HepG2 (cell line): ENCODE data around the gene PLPPR2. TPM values are rescaled to one million over a fixed set of nuclear protein-coding genes. Genes with fewer than 3 reads are reported as not detected.

ENCODE experiments used
- ATAC-seq: fragments of 200-7000 bp; cut with Tn5 transposase; 3 replicates; pipeline ENCODE4 v1.9.1; 2020; ENCODE audit warnings: mild to moderate bottlenecking, moderate library complexity
- BruUV-seq: library from RNA; stranded (reverse); fragments of 400-500 nt; replicated peaks from 2 replicates; lab custom pipeline; 2021; lab: Mats Ljungman, UMichigan
- CTCF ChIA-PET: fragments of 300-600 bp; formaldehyde crosslinking; extraction: SDS; loops from one replicate; lab custom pipeline; 2021; ENCODE audit warnings: low total read pairs, inconsistent platforms, low intra/inter-chr PET ratio; lab: Yijun Ruan, JAX
- POLR2A ChIA-PET: fragments of 350-600 bp; sonication (Branson Sonifier 250); formaldehyde crosslinking; loops from one replicate; lab custom pipeline; 2020; ENCODE audit warnings: antibody characterized with exemption, inconsistent platforms; lab: Yijun Ruan, JAX
- DNase-seq: peaks from one replicate; pipeline ENCODE4 v3.0.0-alpha.2; 2015; ENCODE audit warnings: low spot score
- FAIRE-seq: peaks from 3 replicates; lab custom pipeline; 2011; peaks lifted over from hg19 to GRCh38; lab: Jason Lieb, UNC
- H2AFZ ChIP-seq: one replicate; pipeline ENCODE4 v1.6.1; 2011; ENCODE audit warnings: low read length, inconsistent platforms
- H3K27ac ChIP-seq: fragments of 300-600 bp; 3 replicates; pipeline ENCODE4 v1.8.0; 2011; ENCODE audit warnings: mixed run types, mild to moderate bottlenecking, mixed read lengths, low read length, inconsistent platforms; ENCODE audit not compliant: insufficient read depth; ENCODE audit errors: extremely low read length
- H3K27me3 ChIP-seq, 2 experiments: fragments of 200-600 bp in 1 of 2; 2 replicates in 1 of 2; 3 replicates in 1 of 2; pipeline versions ENCODE4 v1.6.0 to v1.8.0; 2011; ENCODE audit warnings: low read length in 2 of 2, mild to moderate bottlenecking in 2 of 2, moderate library complexity in 2 of 2, inconsistent platforms in 1 of 2; ENCODE audit not compliant: insufficient read depth in 2 of 2, control insufficient read depth in 1 of 2
- H3K36me3 ChIP-seq, 2 experiments: fragments of 200-600 bp in 1 of 2; replicated peaks in 1 of 2; 2 replicates in 1 of 2; 3 replicates in 1 of 2; pipeline versions ENCODE4 v1.5.1 to v1.8.0; 2011; ENCODE audit warnings: low read length in 2 of 2, inconsistent platforms in 1 of 2; ENCODE audit not compliant: insufficient read depth in 2 of 2, control insufficient read depth in 1 of 2
- H3K4me1 ChIP-seq: 2 replicates; pipeline ENCODE4 v1.5.1; 2012; ENCODE audit warnings: low read length, inconsistent platforms; ENCODE audit not compliant: insufficient read depth
- H3K4me2 ChIP-seq: 2 replicates; pipeline ENCODE4 v1.6.0; 2011; ENCODE audit warnings: low read depth, low read length, inconsistent platforms
- H3K4me3 ChIP-seq, 3 experiments: fragments of 200-600 bp in 1 of 3; sonication (generic), shearing (Covaris generic) in 1 of 3; replicated peaks in 1 of 3; 2 replicates each; pipeline ENCODE4 v1.5.1; 2011 to 2016; ENCODE audit warnings: low read length in 3 of 3, inconsistent platforms in 2 of 3, low read depth in 2 of 3, mild to moderate bottlenecking in 2 of 3, control low read depth in 1 of 3, mixed read lengths in 1 of 3; ENCODE audit not compliant: insufficient read depth in 1 of 3
- H3K79me2 ChIP-seq: one replicate; pipeline ENCODE4 v1.6.1; 2011; ENCODE audit warnings: low read length, inconsistent platforms; ENCODE audit not compliant: insufficient read depth
- H3K9ac ChIP-seq: 2 replicates; pipeline ENCODE4 v1.6.0; 2011; ENCODE audit warnings: mild to moderate bottlenecking, low read depth, low read length, inconsistent platforms; ENCODE audit not compliant: insufficient read depth
- H3K9me3 ChIP-seq: 2 replicates; pipeline ENCODE4 v1.5.1; 2012; ENCODE audit warnings: mild to moderate bottlenecking, low read length
- H4K20me1 ChIP-seq: 2 replicates; pipeline ENCODE4 v1.6.0; 2011; ENCODE audit warnings: inconsistent platforms, mild to moderate bottlenecking, low read length, moderate library complexity; ENCODE audit not compliant: insufficient read depth
- ARNT2 ChIP-seq: sonication (generic); formaldehyde crosslinking; IDR thresholded peaks from 2 replicates; pipeline ENCODE4 v1.8.0; 2022; ENCODE audit warnings: mild to moderate bottlenecking, low read depth, missing genetic modification reagents, moderate library complexity
- ATF4 ChIP-seq, 2 experiments: fragments of 450-650 bp in 1 of 2; sonication (generic) in 1 of 2; formaldehyde crosslinking; IDR thresholded peaks; 2 replicates each; pipeline versions ENCODE4 v1.5.0 to v1.8.0; 2020 to 2022; ENCODE audit warnings: mild to moderate bottlenecking in 1 of 2, missing genetic modification reagents in 1 of 2
- CEBPG ChIP-seq: IDR thresholded peaks from 2 replicates; pipeline ENCODE4 v1.6.1; 2016
- DMAP1 ChIP-seq: IDR thresholded peaks from 2 replicates; pipeline ENCODE4 v1.6.1; 2016
- HOXA5 ChIP-seq: sonication (generic); formaldehyde crosslinking; IDR thresholded peaks from 2 replicates; pipeline ENCODE4 v1.4.0; 2020; ENCODE audit warnings: missing genetic modification reagents
- MED1 ChIP-seq: sonication (generic); formaldehyde crosslinking; IDR thresholded peaks from 2 replicates; pipeline ENCODE4 v1.4.0; 2020; ENCODE audit warnings: missing genetic modification reagents
- NFYC ChIP-seq: IDR thresholded peaks from 2 replicates; pipeline ENCODE4 v1.6.1; 2016; ENCODE audit warnings: missing genetic modification reagents, missing compliant biosample characterization
- PATZ1 ChIP-seq: sonication (generic); formaldehyde crosslinking; IDR thresholded peaks from 2 replicates; pipeline ENCODE4 v1.4.0; 2020; ENCODE audit warnings: missing genetic modification reagents
- RXRA ChIP-seq: sonication (generic); formaldehyde crosslinking; IDR thresholded peaks from 2 replicates; pipeline ENCODE4 v1.5.1; 2020; ENCODE audit warnings: missing genetic modification reagents
- SOX5 ChIP-seq: IDR thresholded peaks from 2 replicates; pipeline ENCODE4 v1.6.1; 2016; ENCODE audit warnings: borderline replicate concordance
- THAP7 ChIP-seq: sonication (generic); formaldehyde crosslinking; IDR thresholded peaks from 2 replicates; pipeline ENCODE4 v1.8.1; 2023; ENCODE audit warnings: mild to moderate bottlenecking, missing genetic modification reagents
- ZFP91 ChIP-seq: sonication (generic); formaldehyde crosslinking; IDR thresholded peaks from 2 replicates; pipeline ENCODE4 v1.9.0; 2022; ENCODE audit warnings: missing genetic modification reagents, mild to moderate bottlenecking, borderline replicate concordance
- ZNF124 ChIP-seq: sonication (generic); formaldehyde crosslinking; IDR thresholded peaks from 2 replicates; pipeline ENCODE4 v1.4.0; 2020; ENCODE audit warnings: missing genetic modification reagents
- ZNF276 ChIP-seq: sonication (generic); formaldehyde crosslinking; IDR thresholded peaks from 2 replicates; pipeline ENCODE4 v1.4.0; 2020; ENCODE audit warnings: mild to moderate bottlenecking, low read depth, missing genetic modification reagents
- ZSCAN5A ChIP-seq: sonication (generic); formaldehyde crosslinking; IDR thresholded peaks from 2 replicates; pipeline ENCODE4 v1.8.0; 2022; ENCODE audit warnings: mild to moderate bottlenecking, missing genetic modification reagents, borderline replicate concordance
- whole genome bisulfite sequencing: methylation state at CpG from one replicate; pipeline ENCODE4 v1.1.6; 2017; ENCODE audit warnings: low lambda C conversion rate; 5-methylcytosine and 5-hydroxymethylcytosine counted together
- in situ Hi-C: cut with HindIII; loops from 2 replicates; pipeline ENCODE4 v1.10.0; 2017; ENCODE audit warnings: low pct_unique_long_range_greater_than_20kb; ENCODE audit not compliant: extremely low pct_ligation_motif_present
- intact Hi-C: fragments of 100-400 bp; cut with micrococcal nuclease; formaldehyde crosslinking; loops from one replicate; pipeline ENCODE4 v1.10.0; 2022; ENCODE audit not compliant: unreplicated experiment
- polyA plus RNA-seq, 8 experiments: library from polyadenylated mRNA; depleted of rRNA in 3 of 8; stranded (reverse) in 7 of 8; unstranded in 1 of 8; fragments of >200 nt; fragmentation: Illumina TruSeq in 4 of 8; extraction: Trizol in 4 of 8; gene quantifications; 2 replicates each; pipeline versions ENCODE4 v1.2.1 to v1.2.3, GENCODE V29; 2011 to 2016; ENCODE audit warnings: low read depth in 4 of 8, missing spikeins in 1 of 8, mixed read lengths in 1 of 8; ENCODE audit not compliant: insufficient read depth in 1 of 8
- total RNA-seq, 5 experiments: library from RNA; depleted of rRNA; stranded (reverse); fragments of >200 nt; fragmentation: Illumina TruSeq; extraction: Trizol; gene quantifications; 2 replicates each; pipeline ENCODE4 v1.2.3, GENCODE V29; 2016; ENCODE audit warnings: low read depth in 1 of 5

The PLPPR2 gene
- total and polyA plus RNA-seq, 2 of the 13 experiments (the other 11 are each of a cell fraction or from before 2014, with no cell fraction given) = 1.5 to 2.1 TPM

- Histone ChIP-seq H3K79me2 (no peaks in the 10 kb centered on the region), H3K4me3 (peak overlapping the region; percentile 25 to 51 (median 47); a peak in 5 of 6 replicates), H3K9ac (no peak overlapping the region), H3K9me3 (no peaks in the 10 kb centered on the region), H3K27me3 (no peaks in the 10 kb centered on the region), H3K4me1 (peaks cover 35% of the 10 kb centered on the region), H3K27ac (peak overlapping the region; percentile 45), H3K4me2 (peak overlapping the region; percentile 68), H4K20me1 (no peaks in the 10 kb centered on the region), H3K36me3 (no peaks in the 10 kb centered on the region), H2AFZ (no peak overlapping the region)
- ATAC-seq = peak; percentile 94
- CTCF ChIA-PET = no interaction called here
- BruUV-seq = no TSS peak
- POLR2A ChIA-PET = interaction anchor here (1.0 to 2.3 kb wide), 4 partner anchors 8 to 51 kb away, joined by 4 to 10 read pairs (median 4); partner anchors contain the start of genes CCDC159, RAB3D, SWSAP1 and TMEM205
- peak; percentile 86 for FAIRE-seq
- in situ Hi-C loops = no loop called here
- 7% methylated on average over 6 of the region's 10 CpGs for WGBS
- intact Hi-C loops = no loop called here
- peak; percentile 86 for DNase-seq
- TF ChIP-seq THAP7 (CRISPR knock-in tag) (0 out of 2 replicates have a peak, but pooled peaks have one; percentile 21), NFYC (peak; percentile 36; the same call in 1 of the 2 replicates), HOXA5 (CRISPR knock-in tag) (peak; percentile 63; the same call in 1 of the 2 replicates), DMAP1 (CRISPR knock-in tag) (no peak; the same call in 1 of the 2 replicates), ZNF276 (CRISPR knock-in tag) (no peak), ZSCAN5A (0 out of 2 replicates have a peak, but pooled peaks have one; percentile 19), MED1 (CRISPR knock-in tag) (peak; percentile 76), RXRA (CRISPR knock-in tag) (peak; percentile 41; the same call in 1 of the 2 replicates), CEBPG (CRISPR knock-in tag) (peak; percentile 97), ATF4 (CRISPR knock-in tag; IDR thresholded peaks at IDR 0.05) (peak in 1 of 2 experiments; percentile 96; a peak in 2 of 4 replicates), ARNT2 (CRISPR knock-in tag) (0 out of 2 replicates have a peak, but pooled peaks have one; percentile 12), ZFP91 (CRISPR knock-in tag) (0 out of 2 replicates have a peak, but pooled peaks have one; percentile 43), PATZ1 (CRISPR knock-in tag) (peak; percentile 79; the same call in 1 of the 2 replicates), ZNF124 (CRISPR knock-in tag) (0 out of 2 replicates have a peak, but pooled peaks have one; percentile 28), SOX5 (CRISPR knock-in tag) (peak; percentile 71)
Measured at GRCh38 chr19:11324079-11324661, 31.1 kb upstream of the PLPPR2 start.
